ENCODE data around the gene HOXC6.

HOXC6 gene

DNA sequence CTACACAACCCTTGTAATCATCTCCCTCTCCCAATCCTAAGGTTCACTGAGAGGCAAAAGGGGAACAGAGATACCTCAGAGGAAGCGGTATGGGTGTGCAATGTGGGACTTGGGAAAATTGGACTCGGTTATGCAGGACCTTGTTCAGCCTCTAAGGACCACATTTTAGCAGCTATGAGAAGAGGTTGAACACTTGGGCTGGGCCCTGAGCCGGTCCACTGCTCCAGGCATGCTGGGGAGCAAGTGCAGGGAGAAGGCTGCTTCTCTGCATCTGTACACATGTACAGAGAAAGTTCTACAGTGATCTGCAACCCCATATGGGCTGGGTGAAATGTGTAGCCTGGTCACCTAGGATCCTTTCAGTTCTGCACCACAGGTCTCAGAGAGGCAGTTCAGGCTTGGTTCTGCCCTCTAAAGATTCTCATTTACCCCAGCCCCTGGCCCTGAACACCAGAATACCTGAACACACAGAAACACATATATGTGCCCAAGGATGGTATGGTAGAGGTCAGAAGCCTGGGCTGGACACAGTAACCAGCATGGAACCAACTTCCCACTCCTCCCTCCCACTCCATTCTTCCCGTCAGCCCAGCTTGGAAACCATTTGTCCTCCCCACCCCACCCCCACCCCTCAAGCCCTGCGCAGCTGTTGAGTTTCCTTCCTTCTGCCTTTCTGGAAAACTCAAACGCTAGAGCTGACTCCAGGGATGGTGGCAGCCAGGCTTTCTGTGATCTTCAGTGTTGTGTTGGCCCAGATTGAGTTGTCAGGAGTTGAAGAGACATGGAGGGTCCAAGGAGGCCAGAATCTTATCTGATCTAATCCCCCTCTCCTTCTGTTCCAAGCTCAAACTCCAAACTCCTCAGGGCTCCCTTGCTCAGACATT, 15.0 kb downstream of the HOXC6 start:
- DNase-seq (ENCODE audit: low spot score): no peak

DNA sequence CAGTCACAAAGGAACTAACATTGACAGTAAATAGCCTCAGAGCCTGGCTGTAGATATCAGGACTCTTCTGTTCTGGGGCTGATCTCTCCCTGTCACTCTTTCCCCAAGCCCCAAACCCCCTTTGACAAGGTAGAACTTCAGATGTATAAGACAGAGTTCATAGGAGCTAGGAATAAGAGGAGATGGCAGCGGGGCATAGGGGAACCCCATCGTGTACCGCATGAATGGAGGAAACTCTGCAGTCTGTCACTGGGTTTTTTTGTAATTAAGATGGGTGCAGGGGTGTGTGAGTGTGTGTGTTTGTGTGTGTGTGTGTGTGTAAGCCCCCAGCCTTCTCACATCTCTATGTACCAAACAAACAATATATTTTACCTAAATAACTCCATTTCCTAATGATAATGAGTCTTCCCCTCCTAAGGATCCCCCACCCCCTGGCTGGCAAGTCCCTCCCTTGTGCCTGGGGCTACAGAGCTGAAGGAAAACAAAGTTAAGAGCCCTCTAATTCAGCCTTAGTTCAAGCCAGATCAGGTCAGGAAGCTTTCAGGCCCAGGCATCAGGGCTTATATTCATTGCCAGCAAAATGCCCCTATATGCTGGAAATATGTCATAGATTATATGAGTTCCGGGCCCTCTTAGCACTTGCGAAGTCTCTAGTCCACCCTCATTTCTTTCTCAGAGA, 16.3 kb downstream of the HOXC6 start:
- DNase-seq (ENCODE audit: low spot score): no peak

DNA sequence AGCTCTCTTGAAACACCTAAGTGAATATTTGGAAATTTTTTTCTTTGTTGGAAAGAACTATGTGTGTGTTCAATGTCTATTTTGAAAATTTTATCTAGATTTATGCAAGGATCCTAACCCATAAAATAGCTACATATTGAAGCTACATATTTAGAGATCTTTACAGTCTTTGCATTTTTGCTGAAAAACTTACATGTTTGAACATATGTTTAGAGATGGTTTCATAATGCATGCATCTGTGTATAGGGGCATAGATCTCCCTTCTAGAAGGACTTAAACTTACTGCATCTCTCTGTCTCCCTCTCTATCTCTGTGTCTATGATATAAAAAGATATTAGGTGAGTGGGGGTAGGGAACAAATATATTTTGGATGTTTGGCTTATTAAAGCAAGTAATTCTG, 17.2 kb downstream of the HOXC6 start:
- DNase-seq (ENCODE audit: low spot score): no peak

DNA sequence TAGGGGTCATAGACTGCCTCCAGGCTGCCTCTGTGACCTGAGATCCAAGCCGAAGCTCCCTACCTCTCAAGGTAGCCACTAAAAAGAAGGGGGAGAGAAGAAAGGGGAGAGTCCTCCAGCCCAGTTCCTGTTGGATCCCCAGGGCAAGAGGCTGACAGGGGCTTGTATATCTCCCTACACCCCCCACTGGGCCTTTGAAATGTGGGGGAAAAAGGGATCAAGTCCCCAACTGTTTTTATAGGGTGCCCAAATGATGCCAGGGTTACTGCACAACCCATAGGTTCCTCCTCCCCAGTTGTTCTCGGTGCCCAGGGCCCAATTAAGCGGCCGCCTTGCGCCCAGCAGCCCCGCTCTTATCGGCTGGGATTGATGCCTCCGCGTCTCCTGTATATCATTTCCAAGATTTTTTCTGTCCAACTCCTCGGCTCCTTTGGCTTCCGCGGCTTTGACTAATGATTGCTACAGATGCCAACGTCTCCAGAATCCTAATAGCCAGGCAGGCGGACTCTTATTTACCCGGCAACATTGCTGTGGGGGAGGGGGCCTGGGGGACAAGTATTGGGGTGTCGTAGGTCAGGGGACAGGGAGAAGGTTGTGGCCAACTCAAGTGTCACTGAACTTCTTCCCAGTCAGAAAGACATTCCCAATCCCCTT, 17.8 kb downstream of the HOXC6 start:
- no peak for DNase-seq (ENCODE audit: low spot score)

DNA sequence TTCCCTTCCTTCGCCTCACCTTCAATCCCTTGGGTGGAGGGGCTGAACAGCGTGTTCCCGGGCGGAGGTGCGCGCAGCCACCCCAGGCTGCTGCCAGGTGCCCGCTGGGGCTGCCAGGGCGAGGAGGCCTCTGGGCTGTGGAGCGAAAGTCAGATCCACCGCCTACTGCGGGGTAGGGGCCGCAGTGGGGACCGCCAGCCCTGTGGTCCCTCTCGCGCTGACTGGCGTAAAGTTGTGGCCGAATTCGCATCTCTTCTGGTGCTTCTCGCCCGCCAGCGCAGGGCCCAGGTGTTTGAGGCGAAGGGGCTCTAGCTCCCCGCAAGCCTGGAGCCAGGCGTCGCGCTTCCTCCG, 18.5 kb downstream of the HOXC6 start:
- no peak for DNase-seq (ENCODE audit: low spot score)

DNA sequence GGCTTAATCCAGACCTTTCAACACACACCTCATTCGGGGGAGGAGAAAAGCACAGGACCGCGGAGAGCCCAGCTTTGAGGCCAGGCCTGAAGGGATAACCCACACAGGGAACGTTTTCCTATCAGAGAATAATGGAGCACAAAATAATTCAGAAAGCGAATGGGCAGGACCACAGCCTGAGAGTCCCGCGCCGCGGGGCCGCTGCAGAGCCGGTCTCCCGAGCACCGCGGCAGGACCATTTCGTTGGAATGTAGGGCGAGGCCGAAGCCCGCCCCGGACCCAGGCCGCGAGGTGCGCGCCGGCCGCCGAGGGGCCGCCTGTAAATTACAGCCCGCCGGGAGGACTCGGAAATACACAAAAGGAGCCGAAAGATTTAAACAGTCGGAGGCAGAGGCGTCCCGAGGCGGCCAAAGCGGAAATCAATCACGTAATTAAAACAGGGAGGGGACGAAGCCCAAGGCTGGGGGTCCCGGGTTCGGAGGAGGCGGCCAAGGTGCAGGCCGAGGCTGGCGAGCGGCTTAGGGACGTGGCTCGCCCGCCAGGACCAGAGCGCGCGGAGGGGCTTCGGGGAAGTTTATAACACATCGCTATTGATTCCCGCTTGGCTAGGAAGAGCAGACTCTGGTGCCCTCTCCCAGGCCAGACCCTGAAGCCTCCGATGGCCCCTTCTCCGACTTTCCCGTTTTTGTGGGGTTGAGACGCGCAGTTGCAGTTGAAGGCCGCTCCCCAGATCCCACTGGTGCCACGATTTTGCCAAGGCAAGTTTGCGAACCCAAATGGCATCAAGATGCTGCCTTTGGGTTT, 19.1 kb downstream of the HOXC6 start:
- DNase-seq (ENCODE audit: low spot score): no peak

GRCh38 chr12:54047964-54048303, 19.7 kb downstream of the HOXC6 start:
- no peak for DNase-seq (ENCODE audit: low spot score)

DNA sequence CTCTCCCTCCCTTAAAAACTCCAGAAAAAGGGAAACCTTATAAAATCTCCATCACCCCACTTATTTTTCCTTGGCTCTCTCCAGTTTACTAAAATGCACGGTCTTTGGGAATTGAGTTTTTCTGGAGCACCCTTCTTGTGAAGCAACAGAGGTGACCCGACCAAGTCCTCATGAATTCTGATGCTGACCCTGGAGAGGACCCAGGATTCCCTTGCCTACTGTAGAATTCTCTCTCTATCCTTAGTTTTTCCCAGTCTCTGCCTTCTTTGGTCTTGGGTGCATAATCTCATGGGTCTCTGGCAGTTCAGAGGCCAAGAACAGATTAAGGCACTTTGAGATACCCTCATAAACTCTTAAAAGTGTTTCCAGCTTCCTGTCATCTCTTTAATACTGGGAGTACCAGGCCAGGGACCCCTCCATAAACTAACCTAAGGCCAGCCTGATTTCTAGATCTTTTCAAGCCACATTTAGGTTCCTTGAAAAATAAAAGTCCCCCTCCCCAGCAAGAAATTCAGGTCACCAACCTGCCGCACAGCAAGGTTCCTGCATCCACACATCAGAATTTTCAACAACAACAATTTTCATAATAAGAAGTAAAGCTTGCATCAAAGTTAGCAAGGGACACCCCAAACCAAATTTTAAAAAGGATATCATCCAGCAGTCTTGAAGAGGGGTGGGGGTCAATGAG, 20.3 kb downstream of the HOXC6 start:
- no peak for DNase-seq (ENCODE audit: low spot score)

- no peak for DNase-seq (ENCODE audit: low spot score)
Observed at GRCh38 chr12:54049108-54049507, 20.9 kb downstream of the HOXC6 start.

DNA sequence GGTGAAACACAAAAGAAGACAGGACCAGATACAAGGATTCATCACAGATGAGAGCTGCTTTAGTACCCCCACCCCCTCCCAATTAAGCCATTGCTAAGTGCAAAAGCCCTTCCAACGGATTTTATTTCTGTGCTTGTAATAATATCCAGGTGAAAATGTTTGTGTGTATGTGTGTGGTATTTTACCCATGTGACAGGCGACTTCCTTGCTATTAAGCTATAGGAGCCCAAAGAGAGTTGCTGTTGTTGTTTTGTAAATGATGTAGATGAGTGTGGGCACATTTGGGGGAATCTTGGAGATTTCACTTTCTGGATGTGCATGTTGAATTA, 22.2 kb downstream of the HOXC6 start:
- no peak for DNase-seq (ENCODE audit: low spot score)

DNA sequence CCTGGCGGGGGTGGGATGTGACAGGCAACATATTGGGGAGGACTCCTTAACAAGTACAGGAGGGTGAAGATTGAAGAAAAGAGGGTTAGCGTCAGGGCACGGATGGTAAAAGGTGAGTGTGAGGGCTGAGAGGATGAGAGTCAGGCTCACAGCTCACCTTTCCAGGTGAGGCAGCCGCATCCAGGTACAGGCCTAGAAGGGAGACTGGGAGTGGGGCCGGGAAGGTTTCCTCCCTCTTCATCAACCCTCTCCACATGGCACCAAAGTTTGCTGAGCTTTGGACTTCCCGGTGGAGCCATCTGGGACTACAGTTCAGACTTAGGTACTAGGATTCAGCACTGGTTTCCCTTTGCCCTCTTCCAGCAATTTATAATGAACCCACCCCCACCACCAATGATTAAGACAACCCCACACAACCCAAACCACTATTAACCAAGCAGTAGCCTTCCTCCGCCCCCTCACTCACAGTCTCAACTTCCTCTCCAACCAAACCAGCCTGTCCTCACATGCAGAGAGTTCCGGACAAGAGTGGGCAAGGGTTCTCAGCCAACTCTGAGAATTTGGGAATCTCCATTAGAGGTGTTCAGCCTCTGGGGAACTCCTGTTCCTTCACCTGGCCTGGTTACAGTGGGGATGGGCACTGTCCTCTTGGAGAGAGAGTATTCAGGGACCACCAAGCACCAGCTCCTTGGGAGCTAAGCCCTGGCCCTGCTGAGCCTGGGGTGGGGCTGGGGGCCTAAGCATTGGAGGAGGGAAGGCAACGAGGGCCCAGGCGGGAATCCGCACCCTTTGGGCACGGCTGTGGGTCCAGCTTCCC, 23.0 kb downstream of the HOXC6 start:
- no peak for DNase-seq (ENCODE audit: low spot score)

GRCh38 chr12:54051874-54052437, 23.7 kb downstream of the HOXC6 start:
- DNase-seq (ENCODE audit: low spot score): no peak

DNA sequence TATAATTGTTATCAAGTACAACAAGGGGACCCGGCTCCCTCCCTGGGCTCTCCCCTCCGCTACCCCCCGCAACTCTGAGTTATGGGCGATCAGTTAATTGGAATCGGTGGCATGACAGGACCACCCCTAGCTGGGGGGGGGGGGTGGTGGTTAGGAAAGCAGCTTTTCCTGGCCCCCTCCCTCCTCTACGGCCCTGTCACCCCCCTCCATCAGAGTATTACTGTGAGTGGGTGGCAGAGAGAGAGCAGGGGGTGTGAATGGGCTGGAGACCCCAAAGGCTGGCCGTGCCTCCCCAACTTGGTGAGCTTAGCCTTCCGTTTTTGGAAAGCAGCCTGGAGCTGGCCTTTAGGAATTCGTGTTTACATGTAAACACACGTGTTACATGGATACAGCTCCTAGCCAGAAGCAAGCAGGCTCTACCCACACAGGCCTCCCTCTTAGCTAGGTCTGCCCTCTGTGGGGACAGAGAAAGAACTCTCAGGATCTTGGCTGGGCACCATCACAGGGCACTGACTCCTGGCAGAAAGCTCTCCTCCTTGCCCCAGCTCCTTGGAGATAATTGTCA, 24.3 kb downstream of the HOXC6 start:
- no peak for DNase-seq (ENCODE audit: low spot score)

DNA sequence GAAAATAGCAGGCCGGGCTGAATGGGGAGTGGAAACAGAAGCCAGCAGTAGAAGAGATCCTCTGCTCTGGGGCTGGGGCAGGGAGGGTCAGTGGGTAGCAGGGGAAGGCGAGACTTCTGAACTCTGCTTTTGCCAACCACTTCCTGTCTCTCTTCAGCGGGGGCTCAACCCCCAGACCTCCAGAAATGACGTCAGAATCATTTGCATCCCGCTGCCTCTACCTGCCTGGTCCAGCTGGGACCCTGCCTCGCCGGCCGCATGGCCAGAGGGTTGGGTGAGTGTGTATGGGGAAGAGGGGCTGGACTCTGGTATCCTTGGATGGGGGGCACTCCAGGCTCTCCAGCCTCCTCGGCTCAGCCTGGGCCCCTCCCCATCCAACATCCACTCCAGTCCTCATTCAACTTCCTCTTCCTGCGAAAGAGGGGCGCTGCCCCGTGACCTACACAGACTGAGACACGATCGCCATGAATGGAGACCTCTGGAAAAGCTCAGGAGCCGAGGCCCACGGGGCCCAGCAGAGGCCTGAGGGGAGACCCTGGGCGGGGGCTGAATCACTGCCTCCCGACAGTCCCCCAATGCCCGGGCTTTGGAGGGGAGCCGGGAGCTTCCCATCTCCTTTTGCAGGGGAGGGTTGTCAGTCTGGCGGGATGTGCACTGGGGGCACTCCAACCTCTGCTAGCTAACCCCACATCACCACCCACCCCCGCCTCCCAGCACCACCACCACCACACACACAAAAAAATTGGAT, 24.9 kb downstream of the HOXC6 start:
- no peak for DNase-seq (ENCODE audit: low spot score)

GRCh38 chr12:54053751-54054741, 25.8 kb downstream of the HOXC6 start, which contains the start of gene HOXC4:
TSS of gene HOXC4 (plus strand) at chr12:54053835. CDS start at chr12:54053923, 88 bp downstream.
- DNase-seq (ENCODE audit: low spot score): no peak

DNA sequence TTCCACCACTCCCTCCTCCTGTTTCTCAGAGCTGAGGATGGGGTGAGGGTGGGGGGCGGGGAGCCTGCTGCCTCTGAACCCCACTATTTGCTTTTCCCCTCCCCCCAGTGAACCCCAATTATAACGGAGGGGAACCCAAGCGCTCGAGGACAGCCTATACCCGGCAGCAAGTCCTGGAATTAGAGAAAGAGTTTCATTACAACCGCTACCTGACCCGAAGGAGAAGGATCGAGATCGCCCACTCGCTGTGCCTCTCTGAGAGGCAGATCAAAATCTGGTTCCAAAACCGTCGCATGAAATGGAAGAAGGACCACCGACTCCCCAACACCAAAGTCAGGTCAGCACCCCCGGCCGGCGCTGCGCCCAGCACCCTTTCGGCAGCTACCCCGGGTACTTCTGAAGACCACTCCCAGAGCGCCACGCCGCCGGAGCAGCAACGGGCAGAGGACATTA, 26.5 kb downstream of the HOXC6 start:
- no peak for DNase-seq (ENCODE audit: low spot score)

DNA sequence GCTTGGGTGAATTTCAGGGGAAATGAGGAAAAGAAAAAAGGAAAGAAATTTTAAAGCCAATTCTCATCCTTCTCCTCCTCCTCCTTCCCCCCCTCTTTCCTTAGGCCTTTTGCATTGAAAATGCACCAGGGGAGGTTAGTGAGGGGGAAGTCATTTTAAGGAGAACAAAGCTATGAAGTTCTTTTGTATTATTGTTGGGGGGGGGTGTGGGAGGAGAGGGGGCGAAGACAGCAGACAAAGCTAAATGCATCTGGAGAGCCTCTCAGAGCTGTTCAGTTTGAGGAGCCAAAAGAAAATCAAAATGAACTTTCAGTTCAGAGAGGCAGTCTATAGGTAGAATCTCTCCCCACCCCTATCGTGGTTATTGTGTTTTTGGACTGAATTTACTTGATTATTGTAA, 27.3 kb downstream of the HOXC6 start:
- no peak for DNase-seq (ENCODE audit: low spot score)

DNA sequence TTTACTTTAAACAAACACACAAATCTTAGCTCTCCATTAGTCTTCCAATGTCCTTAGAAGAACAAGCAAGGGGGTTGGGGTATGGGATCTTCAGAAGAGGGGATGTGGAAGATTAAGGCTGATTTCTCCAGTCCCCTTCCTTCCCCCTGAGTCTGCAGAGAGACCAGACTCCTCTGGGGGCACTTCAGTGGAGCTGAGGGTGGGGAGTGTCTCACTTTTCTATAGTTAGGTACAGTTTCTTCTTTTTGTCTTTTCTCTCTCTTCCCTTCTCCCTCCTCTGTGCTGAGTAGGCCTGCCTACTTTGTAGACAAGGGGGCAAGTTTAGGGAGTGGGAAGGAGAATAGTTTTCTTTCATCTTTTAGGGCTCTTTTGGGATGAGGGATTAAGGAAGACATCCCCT, 27.9 kb downstream of the HOXC6 start:
- DNase-seq (ENCODE audit: low spot score): no peak

Data from putamen (tissue), 1 donor.